GM23248 (cell line): ENCODE data around the gene SOX13. TPM values are rescaled to one million over a fixed set of nuclear protein-coding genes. Genes with fewer than 3 reads are reported as not detected.

Source experiments
- DNase-seq: peaks from one replicate; pipeline ENCODE4 v3.0.0-alpha.2; 2015
- H2AFZ ChIP-seq: fragments of 200-600 bp; sonication (generic); 2 replicates; pipeline ENCODE4 v1.6.1; 2016; ENCODE audit warnings: antibody characterized with exemption
- H3F3A ChIP-seq: fragments of 200-600 bp; sonication (generic); 2 replicates; pipeline ENCODE4 v1.6.1; 2016; ENCODE audit warnings: mild to moderate bottlenecking, antibody characterized with exemption, mixed run types; ENCODE audit not compliant: insufficient read depth
- H3K27ac ChIP-seq: fragments of 200-600 bp; sonication (generic); 2 replicates; pipeline ENCODE4 v1.5.1; 2016; ENCODE audit warnings: mild to moderate bottlenecking
- H3K27me3 ChIP-seq: fragments of 200-600 bp; sonication (generic); replicated peaks from 2 replicates; pipeline ENCODE4 v1.6.1; 2016; ENCODE audit warnings: mild to moderate bottlenecking; ENCODE audit not compliant: insufficient read depth
- H3K36me3 ChIP-seq: fragments of 200-600 bp; sonication (generic); 2 replicates; pipeline ENCODE4 v1.6.1; 2016; ENCODE audit warnings: low read depth, mild to moderate bottlenecking
- H3K4me1 ChIP-seq: fragments of 200-600 bp; sonication (generic); 2 replicates; pipeline ENCODE4 v1.6.1; 2016; ENCODE audit warnings: mild to moderate bottlenecking; ENCODE audit not compliant: insufficient read depth
- H3K4me2 ChIP-seq: fragments of 200-600 bp; sonication (generic); one replicate; pipeline ENCODE4 v1.6.1; 2016; ENCODE audit warnings: mild to moderate bottlenecking; ENCODE audit not compliant: unreplicated experiment
- H3K4me3 ChIP-seq: fragments of 200-600 bp; sonication (generic); 2 replicates; pipeline ENCODE4 v1.5.1; 2016; ENCODE audit warnings: mild to moderate bottlenecking
- H3K79me2 ChIP-seq: fragments of 200-600 bp; sonication (generic); 2 replicates; pipeline ENCODE4 v1.6.1; 2016; ENCODE audit warnings: mild to moderate bottlenecking; ENCODE audit not compliant: insufficient read depth
- H3K9ac ChIP-seq: fragments of 200-600 bp; sonication (generic); 2 replicates; pipeline ENCODE4 v1.6.1; 2016; ENCODE audit warnings: mild to moderate bottlenecking
- H3K9me2 ChIP-seq: fragments of 200-600 bp; sonication (generic); 2 replicates; pipeline ENCODE4 v1.6.1; 2016; ENCODE audit warnings: mixed run types, mild to moderate bottlenecking, moderate library complexity; ENCODE audit not compliant: insufficient read depth
- H3K9me3 ChIP-seq: fragments of 200-600 bp; sonication (generic); one replicate; pipeline ENCODE4 v1.6.1; 2017; ENCODE audit warnings: low read depth
- H4K20me1 ChIP-seq: fragments of 200-600 bp; sonication (generic); 2 replicates; pipeline ENCODE4 v1.6.0; 2016; ENCODE audit not compliant: insufficient read depth
- EZH2 ChIP-seq: fragments of 200-600 bp; sonication (generic); IDR thresholded peaks from 2 replicates; pipeline ENCODE4 v1.6.1; 2018; ENCODE audit warnings: antibody characterized with exemption, mild to moderate bottlenecking; ENCODE audit not compliant: insufficient read depth, poor library complexity, severe bottlenecking
- EZH2phosphoT487 ChIP-seq: fragments of 200-600 bp; sonication (generic); IDR thresholded peaks from 2 replicates; pipeline ENCODE4 v1.6.1; 2018; ENCODE audit warnings: antibody characterized with exemption, moderate library complexity, mild to moderate bottlenecking, low read depth; ENCODE audit not compliant: insufficient read depth
- WGBS, 2 experiments: methylation state at CpG; one replicate each; pipeline ENCODE4 v1.1.6; 2015 to 2017; ENCODE audit warnings: low lambda C conversion rate in 2 of 2, low coverage in 1 of 2; ENCODE audit errors: missing lambda C conversion rate in 2 of 2; 5-methylcytosine and 5-hydroxymethylcytosine counted together
- in situ Hi-C: fragments of 300-500 bp; cut with MboI; formaldehyde crosslinking; loops from 2 replicates; pipeline ENCODE4 v1.15.0; 2020
- polyA plus RNA-seq: library from polyadenylated mRNA; unstranded; fragments of >200 nt; fragmentation: Nextera tagmentation; extraction: Ambion mirVana; gene quantifications from 2 replicates; pipeline ENCODE4 v1.2.1, GENCODE V29; 2016
- total RNA-seq: library from RNA; depleted of rRNA; stranded (reverse); fragments of >200 nt; shearing (Covaris generic); gene quantifications from 2 replicates; pipeline ENCODE4 v1.2.3, GENCODE V29; 2014

Gene SOX13
- total and polyA plus RNA-seq, 2 experiments from 2014 or later: 3.0 to 5.5 TPM

GRCh38 chr1:204136814-204137213, 63.9 kb downstream of the SOX13 start:
- H3K36me3 ChIP-seq: no peaks in the 10 kb centered on the region
- H2AFZ ChIP-seq: no peak overlapping the region
- no peaks in the 10 kb centered on the region for H4K20me1 ChIP-seq
- H3K79me2 ChIP-seq: no peaks in the 10 kb centered on the region
- no peak overlapping the region for H3K9ac ChIP-seq
- no peak for DNase-seq
- WGBS, 2 experiments: 61 to 75% methylated on average over 2 of the region's 2 CpGs
- H3K4me2 ChIP-seq: no peak overlapping the region
- H3K4me1 ChIP-seq: peaks cover 2% of the 10 kb centered on the region
- no peak overlapping the region for H3K27ac ChIP-seq
- H3K9me2 ChIP-seq: no peaks in the 10 kb centered on the region
- no peak overlapping the region for H3K4me3 ChIP-seq
- TF ChIP-seq EZH2phosphoT487 (no peak), EZH2 (no peak)
- in situ Hi-C loops: no loop called here
- H3K27me3 ChIP-seq: no peaks in the 10 kb centered on the region
- H3K9me3 ChIP-seq: no peaks in the 10 kb centered on the region
- peaks cover 2% of the 10 kb centered on the region; the same call in 1 of the 2 replicates for H3F3A ChIP-seq

DNA sequence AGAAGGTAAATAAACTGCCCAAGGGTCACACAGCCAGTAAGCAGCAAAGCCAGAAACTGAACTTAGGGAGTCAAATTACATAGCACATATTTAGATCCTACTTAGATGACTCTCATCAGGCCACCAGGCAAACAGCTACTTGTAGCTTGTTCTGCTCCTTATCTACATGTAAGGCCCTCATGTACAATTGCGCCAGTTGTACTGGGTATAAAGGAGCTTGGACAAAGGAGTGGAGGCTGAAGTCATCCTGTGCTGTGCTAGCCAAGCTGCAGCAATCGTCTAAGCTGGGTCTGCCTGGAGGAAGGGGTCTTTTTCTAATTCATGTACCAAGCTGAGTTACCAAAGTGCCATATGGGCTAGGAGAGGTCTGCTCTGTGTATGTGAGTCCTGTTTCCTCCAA, 66.2 kb downstream of the SOX13 start:
- no peaks in the 10 kb centered on the region for H3K9me2 ChIP-seq
- no peaks in the 10 kb centered on the region for H3K4me1 ChIP-seq
- no peak for TF ChIP-seq EZH2phosphoT487
- no peak for TF ChIP-seq EZH2
- DNase-seq: no peak
- H3K36me3 ChIP-seq: no peaks in the 10 kb centered on the region
- no peaks in the 10 kb centered on the region for H3K27me3 ChIP-seq
- in situ Hi-C loops: no loop called here
- no peak overlapping the region for H3K4me3 ChIP-seq
- 72 to 79% methylated on average over 2 of the region's 2 CpGs for WGBS, 2 experiments
- H3K9ac ChIP-seq: no peak overlapping the region
- H3K79me2 ChIP-seq: no peaks in the 10 kb centered on the region
- no peaks in the 10 kb centered on the region for H4K20me1 ChIP-seq
- no peaks in the 10 kb centered on the region for H3K9me3 ChIP-seq
- H3K4me2 ChIP-seq: no peak overlapping the region
- H2AFZ ChIP-seq: no peak overlapping the region
- H3F3A ChIP-seq: no peaks in the 10 kb centered on the region
- no peak overlapping the region for H3K27ac ChIP-seq

- Histone ChIP-seq H3K9ac (no peak overlapping the region), H3K4me1 (no peaks in the 10 kb centered on the region), H3K79me2 (no peaks in the 10 kb centered on the region), H3K27ac (no peak overlapping the region), H3K4me3 (no peak overlapping the region), H3K36me3 (no peaks in the 10 kb centered on the region), H3K9me3 (no peaks in the 10 kb centered on the region), H2AFZ (no peak overlapping the region), H3K9me2 (no peaks in the 10 kb centered on the region), H4K20me1 (no peaks in the 10 kb centered on the region), H3K4me2 (no peak overlapping the region), H3K27me3 (no peaks in the 10 kb centered on the region), H3F3A (no peaks in the 10 kb centered on the region)
- TF ChIP-seq EZH2phosphoT487 (no peak), EZH2 (no peak)
- in situ Hi-C loops: no loop called here
- WGBS, 2 experiments: 90 to 95% methylated on average over 6 of the region's 6 CpGs
- DNase-seq: no peak
Observed at GRCh38 chr1:204139952-204140351, 67.0 kb downstream of the SOX13 start.

GRCh38 chr1:204141131-204141530, 68.2 kb downstream of the SOX13 start:
- no peaks in the 10 kb centered on the region for H3K36me3 ChIP-seq
- no peaks in the 10 kb centered on the region for H3K79me2 ChIP-seq
- 91 to 97% methylated on average over 3 of the region's 3 CpGs for WGBS, 2 experiments
- in situ Hi-C loops: no loop called here
- H3K9me3 ChIP-seq: no peaks in the 10 kb centered on the region
- H3F3A ChIP-seq: no peaks in the 10 kb centered on the region
- no peak overlapping the region for H3K27ac ChIP-seq
- H3K27me3 ChIP-seq: no peaks in the 10 kb centered on the region
- DNase-seq: no peak
- no peak overlapping the region for H2AFZ ChIP-seq
- no peaks in the 10 kb centered on the region for H4K20me1 ChIP-seq
- no peaks in the 10 kb centered on the region for H3K9me2 ChIP-seq
- TF ChIP-seq EZH2: no peak
- no peak for TF ChIP-seq EZH2phosphoT487
- no peak overlapping the region for H3K4me3 ChIP-seq
- no peaks in the 10 kb centered on the region for H3K4me1 ChIP-seq
- no peak overlapping the region for H3K9ac ChIP-seq
- no peak overlapping the region for H3K4me2 ChIP-seq
